Naive B cell (primary cell): ENCODE measurements around the gene STARD5. TPM values are rescaled to one million over a fixed set of nuclear protein-coding genes. Genes with fewer than 3 reads are reported as not detected.
A peak's percentile ranks its signal among the peaks of the same experiment; 100 is the strongest.

Experiments used
- ATAC-seq, 2 donors: fragments of 150-1000 bp; cut with Tn5 transposase; 2 replicates each; pipeline ENCODE4 v1.10.0; 2021; ENCODE audit warnings: low read depth in 2 of 2, mild to moderate bottlenecking in 2 of 2, moderate library complexity in 2 of 2
- DNase-seq: peaks from one replicate; pipeline ENCODE4 v3.0.0; 2022
- H3K27ac Mint-ChIP-seq, 6 donors: one replicate each; pipeline ENCODE4 v1.8.0; 2020 to 2022; ENCODE audit warnings: mild to moderate bottlenecking in 6 of 6, mixed read lengths in 6 of 6, moderate library complexity in 5 of 6, inconsistent platforms in 2 of 6
- H3K27me3 Mint-ChIP-seq, 3 donors: one replicate each; pipeline ENCODE4 v1.8.0; 2021 to 2022; ENCODE audit warnings: mixed read lengths in 3 of 3, mild to moderate bottlenecking in 1 of 3
- H3K36me3 Mint-ChIP-seq, 2 donors: one replicate each; pipeline ENCODE4 v1.8.0; 2020 to 2022; ENCODE audit warnings: mixed read lengths in 2 of 2, inconsistent platforms in 1 of 2, mild to moderate bottlenecking in 1 of 2
- H3K4me1 Mint-ChIP-seq, 3 donors: one replicate each; pipeline ENCODE4 v1.8.0; 2020 to 2022; ENCODE audit warnings: mixed read lengths in 3 of 3, inconsistent platforms in 1 of 3, mild to moderate bottlenecking in 1 of 3, moderate library complexity in 1 of 3
- H3K4me3 Mint-ChIP-seq, 8 donors: one replicate each; pipeline ENCODE4 v1.8.0; 2020 to 2022; ENCODE audit warnings: mild to moderate bottlenecking in 8 of 8, mixed read lengths in 8 of 8, moderate library complexity in 8 of 8, inconsistent platforms in 2 of 8
- H3K9me3 Mint-ChIP-seq, 7 donors: one replicate each; pipeline ENCODE4 v1.8.0; 2020 to 2022; ENCODE audit warnings: mixed read lengths in 7 of 7, mild to moderate bottlenecking in 5 of 7, inconsistent platforms in 2 of 7, moderate library complexity in 1 of 7
- polyA plus RNA-seq, 6 donors: library from polyadenylated mRNA; unstranded; fragments of 300-500 nt; fragmentation: Illumina TruSeq; gene quantifications; one replicate each; pipeline ENCODE4 v1.2.3, GENCODE V29; 2021; ENCODE audit warnings: low read depth in 6 of 6

The STARD5 gene
- polyA plus RNA-seq, 6 donors from 2014 or later = 5.1 to 9.6 (median 7.3) TPM

DNA sequence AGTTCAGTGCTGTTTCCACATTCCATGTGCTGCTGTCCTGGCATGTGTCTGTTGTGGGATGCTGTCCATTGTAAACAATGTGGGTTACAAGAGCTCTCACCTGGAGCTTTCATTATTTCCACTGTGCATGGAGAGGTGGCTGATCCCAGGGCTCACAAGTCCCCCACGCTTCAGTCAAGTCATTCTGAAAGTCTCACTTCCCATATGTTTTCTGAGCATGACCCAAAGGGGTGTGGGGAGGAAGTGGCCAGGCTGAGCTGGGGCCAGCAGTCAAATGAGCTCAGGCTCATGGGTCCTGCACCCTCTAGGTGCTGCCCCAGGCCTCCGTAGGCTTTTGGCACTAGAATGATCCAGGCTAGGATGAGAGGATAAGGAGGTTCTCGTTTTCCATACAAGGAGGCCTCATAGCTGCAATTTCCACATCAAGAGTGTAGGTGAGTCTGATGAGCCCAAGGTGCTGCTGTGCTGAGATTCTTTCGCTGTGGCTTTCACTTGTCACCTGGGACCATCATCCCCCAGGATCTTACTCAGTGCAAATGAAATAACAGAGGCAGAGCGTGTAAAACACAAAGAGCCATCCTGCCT, 22.0 kb downstream of the STARD5 start:
- H3K27ac Mint-ChIP-seq = peak overlapping the region; percentile 99 to 100 (median 99)
- H3K4me3 Mint-ChIP-seq = peak overlapping the region; percentile 98 to 100 (median 100)
- H3K9me3 Mint-ChIP-seq = peaks cover 0 to 3% (median 0%) of the 10 kb centered on the region in 7 donors
- H3K27me3 Mint-ChIP-seq = no peaks in the 10 kb centered on the region
- peak; percentile 78 for DNase-seq
- ATAC-seq = peak; percentile 51 to 60
- H3K36me3 Mint-ChIP-seq = peaks cover 54 to 79% of the 10 kb centered on the region in 2 donors
- peaks cover 82 to 92% (median 91%) of the 10 kb centered on the region in 3 donors for H3K4me1 Mint-ChIP-seq

DNA sequence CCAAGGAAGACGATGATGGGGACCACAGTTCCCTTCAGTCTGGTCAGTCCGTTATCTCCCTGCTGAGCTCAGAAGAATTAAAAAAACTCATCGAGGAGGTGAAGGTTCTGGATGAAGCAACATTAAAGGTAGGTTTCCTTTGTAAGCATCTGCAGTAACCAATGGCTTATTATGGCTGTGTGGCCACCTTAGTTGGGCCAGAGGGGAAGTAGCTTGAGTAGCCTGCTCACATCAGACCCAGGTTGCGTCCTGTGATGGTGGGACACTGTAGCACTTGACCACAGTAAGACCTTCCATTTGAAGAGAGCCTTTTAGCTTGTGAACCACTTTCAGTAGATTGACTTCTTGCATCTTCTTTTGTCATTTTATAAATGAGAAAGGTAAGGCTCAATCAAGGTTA, 22.6 kb downstream of the STARD5 start:
- Mint-ChIP-seq H3K4me1 (peaks cover 82 to 92% (median 91%) of the 10 kb centered on the region in 3 donors), H3K27ac (peak overlapping the region; percentile 99 to 100 (median 99)), H3K36me3 (peaks cover 57 to 79% of the 10 kb centered on the region in 2 donors), H3K27me3 (no peaks in the 10 kb centered on the region), H3K9me3 (peaks cover 0 to 3% (median 0%) of the 10 kb centered on the region in 7 donors), H3K4me3 (peak overlapping the region; percentile 98 to 100 (median 100))
- DNase-seq (no peak), ATAC-seq (no peak)

- Mint-ChIP-seq H3K36me3 (peaks cover 54 to 78% of the 10 kb centered on the region in 2 donors), H3K27ac (peak overlapping the region; percentile 87 to 100 (median 100)), H3K4me1 (peaks cover 94 to 100% (median 94%) of the 10 kb centered on the region in 3 donors), H3K27me3 (no peaks in the 10 kb centered on the region), H3K9me3 (peaks cover 0 to 3% (median 0%) of the 10 kb centered on the region in 7 donors), H3K4me3 (peak overlapping the region; percentile 98 to 100 (median 100))
- ATAC-seq (no peak), DNase-seq (no peak)
Observed at GRCh38 chr15:81299630-81300273, 24.2 kb downstream of the STARD5 start.

- peaks cover 0 to 3% (median 0%) of the 10 kb centered on the region in 7 donors for H3K9me3 Mint-ChIP-seq
- no peaks in the 10 kb centered on the region for H3K27me3 Mint-ChIP-seq
- ATAC-seq (no peak), DNase-seq (no peak)
- peak overlapping the region; percentile 95 to 100 (median 100) for H3K27ac Mint-ChIP-seq
- H3K4me1 Mint-ChIP-seq = peaks cover 93 to 100% (median 94%) of the 10 kb centered on the region in 3 donors
- peak overlapping the region; percentile 98 to 100 (median 100) for H3K4me3 Mint-ChIP-seq
- H3K36me3 Mint-ChIP-seq = peaks cover 48 to 74% of the 10 kb centered on the region in 2 donors
Observed at GRCh38 chr15:81299156-81299555, 24.8 kb downstream of the STARD5 start.

DNA sequence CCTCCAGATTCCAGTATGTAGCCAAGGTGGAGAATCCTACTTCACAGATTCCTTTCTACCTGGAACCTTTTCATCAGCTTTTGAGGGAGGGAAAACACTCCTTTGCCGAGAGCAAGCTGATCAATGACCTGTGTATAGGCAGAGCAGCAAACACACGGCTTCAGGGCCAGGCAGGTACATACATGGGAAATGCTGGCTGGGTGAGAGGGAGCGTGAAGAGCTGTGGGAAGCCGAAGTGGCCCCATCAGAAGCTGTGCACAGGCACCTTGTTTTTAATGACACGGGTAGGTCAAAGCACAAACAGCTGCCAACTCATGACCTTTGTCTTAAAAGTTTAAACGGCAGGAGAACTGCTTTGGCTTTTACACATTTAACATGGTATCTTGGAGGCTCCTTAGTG, 25.3 kb downstream of the STARD5 start:
- Mint-ChIP-seq H3K9me3 (peaks cover 0 to 3% (median 0%) of the 10 kb centered on the region in 7 donors), H3K4me1 (peaks cover 93 to 100% (median 94%) of the 10 kb centered on the region in 3 donors), H3K4me3 (peak overlapping the region; percentile 98 to 100 (median 100)), H3K36me3 (peaks cover 45 to 71% of the 10 kb centered on the region in 2 donors), H3K27me3 (no peaks in the 10 kb centered on the region), H3K27ac (peak overlapping the region; percentile 95 to 100 (median 100))
- DNase-seq = no peak
- no peak for ATAC-seq

- no peaks in the 10 kb centered on the region for H3K27me3 Mint-ChIP-seq
- peak overlapping the region; percentile 95 to 100 (median 100) for H3K27ac Mint-ChIP-seq
- DNase-seq (no peak), ATAC-seq (no peak)
- peak overlapping the region; percentile 98 to 100 (median 100) for H3K4me3 Mint-ChIP-seq
- H3K9me3 Mint-ChIP-seq = peaks cover 0 to 3% (median 0%) of the 10 kb centered on the region in 7 donors
- peaks cover 88 to 99% (median 93%) of the 10 kb centered on the region in 3 donors for H3K4me1 Mint-ChIP-seq
- peaks cover 38 to 65% of the 10 kb centered on the region in 2 donors for H3K36me3 Mint-ChIP-seq
Observed at GRCh38 chr15:81297603-81298575, 26.1 kb downstream of the STARD5 start.

DNA sequence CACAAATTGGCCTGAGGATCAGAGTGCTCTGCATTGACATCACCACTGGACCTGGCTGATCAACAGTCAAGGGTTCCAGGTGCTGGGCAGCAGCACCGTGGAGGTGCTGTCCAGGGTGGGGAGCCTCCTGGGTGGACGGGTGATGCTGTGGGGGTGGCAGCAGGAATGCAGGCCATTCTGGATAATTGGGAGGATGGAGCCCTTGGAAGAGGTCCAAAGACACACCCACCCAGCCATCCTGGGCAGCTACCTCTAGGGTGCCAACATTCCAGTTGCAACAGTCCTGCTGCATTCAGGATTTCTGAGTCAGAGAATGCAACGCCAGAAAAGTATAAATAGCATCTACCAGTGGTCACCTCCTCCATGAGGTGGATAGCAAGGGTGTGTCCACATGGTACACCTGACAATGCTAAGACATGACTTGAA, 26.8 kb downstream of the STARD5 start:
- ATAC-seq (no peak), DNase-seq (no peak)
- Mint-ChIP-seq H3K27me3 (no peaks in the 10 kb centered on the region), H3K4me1 (peaks cover 88 to 99% (median 93%) of the 10 kb centered on the region in 3 donors), H3K27ac (peak overlapping the region; percentile 97 to 100 (median 100)), H3K36me3 (peaks cover 32 to 58% of the 10 kb centered on the region in 2 donors), H3K4me3 (peak overlapping the region; percentile 98 to 100 (median 100)), H3K9me3 (no peaks in the 10 kb centered on the region)

DNA sequence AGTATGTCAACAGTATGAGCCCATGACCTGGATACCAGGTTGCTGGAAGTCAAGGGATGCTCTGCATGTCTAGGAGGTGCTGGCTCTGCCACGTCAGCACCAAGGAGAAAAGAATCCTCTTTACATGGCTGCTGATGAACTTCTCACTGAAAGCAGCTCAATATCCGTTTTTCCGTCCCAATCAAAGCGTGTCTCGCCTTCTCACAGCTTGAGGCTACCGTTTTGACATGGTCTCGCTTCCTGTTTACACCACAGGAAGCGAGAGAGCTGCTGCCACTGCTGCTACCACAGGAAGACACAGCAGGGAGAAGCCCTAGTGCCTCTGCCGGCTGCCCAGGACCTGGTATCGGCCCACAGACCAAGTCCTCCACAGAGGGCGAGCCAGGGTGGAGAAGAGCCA, 27.3 kb downstream of the STARD5 start:
- H3K9me3 Mint-ChIP-seq = no peaks in the 10 kb centered on the region
- ATAC-seq (peak; percentile 39 to 40), DNase-seq (peak; percentile 82)
- H3K27me3 Mint-ChIP-seq = no peaks in the 10 kb centered on the region
- peaks cover 87 to 99% (median 93%) of the 10 kb centered on the region in 3 donors for H3K4me1 Mint-ChIP-seq
- peak overlapping the region; percentile 98 to 100 (median 100) for H3K4me3 Mint-ChIP-seq
- peaks cover 27 to 53% of the 10 kb centered on the region in 2 donors for H3K36me3 Mint-ChIP-seq
- peak overlapping the region; percentile 97 to 100 (median 100) for H3K27ac Mint-ChIP-seq

DNA sequence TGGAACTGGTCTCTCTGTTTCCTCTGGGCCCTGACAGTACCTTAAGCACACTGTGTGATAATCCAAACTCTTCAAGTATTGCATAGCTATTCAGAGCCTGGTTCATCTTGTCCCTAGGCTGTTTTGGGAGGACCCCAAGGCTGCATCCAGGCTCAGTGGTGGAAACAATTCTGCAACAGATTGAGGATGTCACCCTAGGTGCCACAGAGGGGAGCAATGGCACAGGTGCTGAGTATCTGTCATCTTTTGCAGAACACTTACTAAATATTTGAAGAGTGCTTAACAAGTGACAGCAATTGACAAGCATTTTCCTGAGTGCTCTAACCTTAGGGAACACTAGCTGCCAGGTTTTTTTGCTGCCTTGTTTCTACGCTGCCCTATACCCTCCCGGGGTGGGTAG, 27.8 kb downstream of the STARD5 start:
- peaks cover 24 to 52% of the 10 kb centered on the region in 2 donors for H3K36me3 Mint-ChIP-seq
- H3K4me3 Mint-ChIP-seq = peak overlapping the region; percentile 98 to 100 (median 100)
- no peak for DNase-seq
- peak overlapping the region; percentile 98 to 100 (median 100) for H3K27ac Mint-ChIP-seq
- H3K4me1 Mint-ChIP-seq = peaks cover 87 to 98% (median 93%) of the 10 kb centered on the region in 3 donors
- no peak for ATAC-seq
- no peaks in the 10 kb centered on the region for H3K9me3 Mint-ChIP-seq
- H3K27me3 Mint-ChIP-seq = no peaks in the 10 kb centered on the region

- DNase-seq (no peak), ATAC-seq (no peak)
- no peaks in the 10 kb centered on the region for H3K27me3 Mint-ChIP-seq
Observed at GRCh38 chr15:81295486-81296121, 28.3 kb downstream of the STARD5 start.

GRCh38 chr15:81294516-81294880, 29.4 kb downstream of the STARD5 start:
- Mint-ChIP-seq H3K4me1 (peaks cover 77 to 92% (median 91%) of the 10 kb centered on the region in 3 donors), H3K27me3 (no peaks in the 10 kb centered on the region), H3K27ac (peak overlapping the region; percentile 98 to 100 (median 100)), H3K4me3 (peak overlapping the region; percentile 94 to 100 (median 100)), H3K9me3 (no peaks in the 10 kb centered on the region), H3K36me3 (peaks cover 12 to 40% of the 10 kb centered on the region in 2 donors)
- DNase-seq (no peak), ATAC-seq (no peak)

More at GRCh38 chr15:81295486-81296121, 28.3 kb downstream of the STARD5 start:
- Mint-ChIP-seq H3K4me1 (peaks cover 81 to 92% (median 91%) of the 10 kb centered on the region in 3 donors), H3K27ac (peak overlapping the region; percentile 98 to 100 (median 100)), H3K9me3 (no peaks in the 10 kb centered on the region), H3K36me3 (peaks cover 18 to 49% of the 10 kb centered on the region in 2 donors), H3K4me3 (peak overlapping the region; percentile 98 to 100 (median 100))

- peak; percentile 95 for DNase-seq
- H3K4me1 Mint-ChIP-seq = peaks cover 76 to 92% (median 91%) of the 10 kb centered on the region in 3 donors
- H3K4me3 Mint-ChIP-seq = peak overlapping the region; percentile 94 to 100 (median 100)
- H3K27me3 Mint-ChIP-seq = no peaks in the 10 kb centered on the region
- peak overlapping the region; percentile 98 to 100 (median 100) for H3K27ac Mint-ChIP-seq
- peak; percentile 70 to 71 for ATAC-seq
- H3K9me3 Mint-ChIP-seq = no peaks in the 10 kb centered on the region
- peaks cover 12 to 34% of the 10 kb centered on the region in 2 donors for H3K36me3 Mint-ChIP-seq
Observed at GRCh38 chr15:81293728-81294515, 30.0 kb downstream of the STARD5 start.
